ENCODE data around the gene CIB4.

Gene CIB4

GRCh38 chr2:26614216-26615138, 26.7 kb downstream of the CIB4 start:
- TF ChIP-seq SIN3A (IDR thresholded peaks at IDR 0.05; ENCODE audit: borderline replicate concordance, insufficient read depth, low read length) (no peak), POLR2AphosphoS5 (IDR thresholded peaks at IDR 0.05; ENCODE audit: low read depth, low read length) (no peak), TAF1 (IDR thresholded peaks at IDR 0.05; ENCODE audit: borderline replicate concordance, insufficient read depth, low read length) (no peak), FOXP2 (optimal IDR thresholded peaks at IDR 0.05; ENCODE audit: borderline replicate concordance, extremely low read depth, extremely low read length, insufficient read depth) (no peak)
- TF ChIP-seq, protein P1, sequence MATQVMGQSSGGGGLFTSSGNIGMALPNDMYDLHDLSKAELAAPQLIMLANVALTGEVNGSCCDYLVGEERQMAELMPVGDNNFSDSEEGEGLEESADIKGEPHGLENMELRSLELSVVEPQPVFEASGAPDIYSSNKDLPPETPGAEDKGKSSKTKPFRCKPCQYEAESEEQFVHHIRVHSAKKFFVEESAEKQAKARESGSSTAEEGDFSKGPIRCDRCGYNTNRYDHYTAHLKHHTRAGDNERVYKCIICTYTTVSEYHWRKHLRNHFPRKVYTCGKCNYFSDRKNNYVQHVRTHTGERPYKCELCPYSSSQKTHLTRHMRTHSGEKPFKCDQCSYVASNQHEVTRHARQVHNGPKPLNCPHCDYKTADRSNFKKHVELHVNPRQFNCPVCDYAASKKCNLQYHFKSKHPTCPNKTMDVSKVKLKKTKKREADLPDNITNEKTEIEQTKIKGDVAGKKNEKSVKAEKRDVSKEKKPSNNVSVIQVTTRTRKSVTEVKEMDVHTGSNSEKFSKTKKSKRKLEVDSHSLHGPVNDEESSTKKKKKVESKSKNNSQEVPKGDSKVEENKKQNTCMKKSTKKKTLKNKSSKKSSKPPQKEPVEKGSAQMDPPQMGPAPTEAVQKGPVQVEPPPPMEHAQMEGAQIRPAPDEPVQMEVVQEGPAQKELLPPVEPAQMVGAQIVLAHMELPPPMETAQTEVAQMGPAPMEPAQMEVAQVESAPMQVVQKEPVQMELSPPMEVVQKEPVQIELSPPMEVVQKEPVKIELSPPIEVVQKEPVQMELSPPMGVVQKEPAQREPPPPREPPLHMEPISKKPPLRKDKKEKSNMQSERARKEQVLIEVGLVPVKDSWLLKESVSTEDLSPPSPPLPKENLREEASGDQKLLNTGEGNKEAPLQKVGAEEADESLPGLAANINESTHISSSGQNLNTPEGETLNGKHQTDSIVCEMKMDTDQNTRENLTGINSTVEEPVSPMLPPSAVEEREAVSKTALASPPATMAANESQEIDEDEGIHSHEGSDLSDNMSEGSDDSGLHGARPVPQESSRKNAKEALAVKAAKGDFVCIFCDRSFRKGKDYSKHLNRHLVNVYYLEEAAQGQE (IDR thresholded peaks at IDR 0.05; ENCODE audit: insufficient read depth in 1 of 2, low read depth in 2 of 2, low read length in 2 of 2): no peak

GRCh38 chr2:26613241-26614215, 27.6 kb downstream of the CIB4 start:
- TF ChIP-seq FOXP2 (optimal IDR thresholded peaks at IDR 0.05; ENCODE audit: borderline replicate concordance, extremely low read depth, extremely low read length, insufficient read depth) (no peak), TAF1 (IDR thresholded peaks at IDR 0.05; ENCODE audit: borderline replicate concordance, insufficient read depth, low read length) (no peak), POLR2AphosphoS5 (IDR thresholded peaks at IDR 0.05; ENCODE audit: low read depth, low read length) (no peak), SIN3A (IDR thresholded peaks at IDR 0.05; ENCODE audit: borderline replicate concordance, insufficient read depth, low read length) (no peak)
- TF ChIP-seq, protein P1 (IDR thresholded peaks at IDR 0.05; ENCODE audit: insufficient read depth in 1 of 2, low read depth in 2 of 2, low read length in 2 of 2): no peak

GRCh38 chr2:26612522-26613240, 28.5 kb downstream of the CIB4 start:
- no peak for TF ChIP-seq SIN3A (IDR thresholded peaks at IDR 0.05; ENCODE audit: borderline replicate concordance, insufficient read depth, low read length)
- no peak for TF ChIP-seq TAF1 (IDR thresholded peaks at IDR 0.05; ENCODE audit: borderline replicate concordance, insufficient read depth, low read length)
- TF ChIP-seq POLR2AphosphoS5 (IDR thresholded peaks at IDR 0.05; ENCODE audit: low read depth, low read length): no peak
- TF ChIP-seq, protein P1 (IDR thresholded peaks at IDR 0.05; ENCODE audit: insufficient read depth in 1 of 2, low read depth in 2 of 2, low read length in 2 of 2): no peak
- no peak for TF ChIP-seq FOXP2 (optimal IDR thresholded peaks at IDR 0.05; ENCODE audit: borderline replicate concordance, extremely low read depth, extremely low read length, insufficient read depth)

GRCh38 chr2:26612034-26612433, 29.1 kb downstream of the CIB4 start:
- TF ChIP-seq TAF1 (IDR thresholded peaks at IDR 0.05; ENCODE audit: borderline replicate concordance, insufficient read depth, low read length) (no peak), SIN3A (IDR thresholded peaks at IDR 0.05; ENCODE audit: borderline replicate concordance, insufficient read depth, low read length) (no peak), FOXP2 (optimal IDR thresholded peaks at IDR 0.05; ENCODE audit: borderline replicate concordance, extremely low read depth, extremely low read length, insufficient read depth) (no peak), POLR2AphosphoS5 (IDR thresholded peaks at IDR 0.05; ENCODE audit: low read depth, low read length) (no peak)
- TF ChIP-seq, protein P1 (IDR thresholded peaks at IDR 0.05; ENCODE audit: insufficient read depth in 1 of 2, low read depth in 2 of 2, low read length in 2 of 2): no peak
